ENCODE results near the gene MICU1.

DNA sequence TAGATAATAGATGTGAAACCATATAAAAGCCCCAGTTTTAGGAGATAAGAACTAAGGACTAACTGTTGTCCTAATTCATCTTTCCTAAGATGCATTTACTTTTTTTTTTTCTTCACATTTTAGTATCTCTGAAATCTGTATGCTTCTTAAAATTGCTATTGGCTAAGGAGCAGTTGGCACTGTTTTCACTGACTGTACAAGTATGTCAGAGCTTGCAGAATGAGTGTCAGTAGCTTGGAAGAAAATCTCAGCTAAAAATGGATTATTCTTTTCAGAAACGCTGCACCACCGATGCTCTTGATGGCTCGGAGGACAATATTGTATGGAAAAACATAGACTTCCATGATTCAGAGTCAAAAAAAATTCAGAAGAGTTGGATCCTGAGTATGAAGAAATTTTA lies 180.0 kb downstream of the MICU1 start:
- TF ChIP-seq, protein P1, sequence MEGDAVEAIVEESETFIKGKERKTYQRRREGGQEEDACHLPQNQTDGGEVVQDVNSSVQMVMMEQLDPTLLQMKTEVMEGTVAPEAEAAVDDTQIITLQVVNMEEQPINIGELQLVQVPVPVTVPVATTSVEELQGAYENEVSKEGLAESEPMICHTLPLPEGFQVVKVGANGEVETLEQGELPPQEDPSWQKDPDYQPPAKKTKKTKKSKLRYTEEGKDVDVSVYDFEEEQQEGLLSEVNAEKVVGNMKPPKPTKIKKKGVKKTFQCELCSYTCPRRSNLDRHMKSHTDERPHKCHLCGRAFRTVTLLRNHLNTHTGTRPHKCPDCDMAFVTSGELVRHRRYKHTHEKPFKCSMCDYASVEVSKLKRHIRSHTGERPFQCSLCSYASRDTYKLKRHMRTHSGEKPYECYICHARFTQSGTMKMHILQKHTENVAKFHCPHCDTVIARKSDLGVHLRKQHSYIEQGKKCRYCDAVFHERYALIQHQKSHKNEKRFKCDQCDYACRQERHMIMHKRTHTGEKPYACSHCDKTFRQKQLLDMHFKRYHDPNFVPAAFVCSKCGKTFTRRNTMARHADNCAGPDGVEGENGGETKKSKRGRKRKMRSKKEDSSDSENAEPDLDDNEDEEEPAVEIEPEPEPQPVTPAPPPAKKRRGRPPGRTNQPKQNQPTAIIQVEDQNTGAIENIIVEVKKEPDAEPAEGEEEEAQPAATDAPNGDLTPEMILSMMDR (IDR thresholded peaks at IDR 0.05) = no peak
- no peak for TF ChIP-seq POLR2A (IDR thresholded peaks at IDR 0.05)
